Panc1 (cell line): ENCODE data around the gene KRT10. TPM values are rescaled to one million over a fixed set of nuclear protein-coding genes. Genes with fewer than 3 reads are reported as not detected.

ENCODE experiments used
- ATAC-seq: fragments of 200-7000 bp; cut with Tn5 transposase; 2 replicates; pipeline ENCODE4 v1.9.1; 2020; ENCODE audit warnings: mild to moderate bottlenecking, moderate library complexity
- BruUV-seq: library from RNA; stranded (reverse); fragments of 400-500 nt; replicated peaks from 2 replicates; lab custom pipeline; 2021; lab: Mats Ljungman, UMichigan
- CTCF ChIA-PET: fragments of 300-600 bp; sonication (Branson Sonifier 250); formaldehyde crosslinking; loops from one replicate; lab custom pipeline; 2022; ENCODE audit warnings: antibody characterized with exemption; lab: Charles Lee
- POLR2A ChIA-PET: fragments of 300-600 bp; sonication (Branson Sonifier 250); formaldehyde crosslinking; loops from one replicate; lab custom pipeline; 2022; ENCODE audit warnings: antibody characterized with exemption; lab: Charles Lee
- DNase-seq: peaks from one replicate; pipeline ENCODE4 v3.0.0-alpha.2; 2010; ENCODE audit warnings: low read depth, low spot score
- H3K27ac ChIP-seq: 2 replicates; pipeline ENCODE4 v1.5.1; 2011; ENCODE audit warnings: mild to moderate bottlenecking, low read length, inconsistent platforms
- H3K27me3 ChIP-seq: fragments of 200-500 bp; sonication (Bioruptor generic); 2 replicates; pipeline ENCODE4 v1.6.0; 2014; ENCODE audit warnings: low read length, inconsistent platforms; ENCODE audit not compliant: control insufficient read depth, insufficient read depth
- H3K36me3 ChIP-seq: fragments of 200-500 bp; sonication (Bioruptor generic); 2 replicates; pipeline ENCODE4 v1.5.1; 2014; ENCODE audit warnings: inconsistent platforms, mild to moderate bottlenecking, low read length, moderate library complexity; ENCODE audit not compliant: control insufficient read depth, insufficient read depth
- H3K4me1 ChIP-seq: 2 replicates; pipeline ENCODE4 v1.5.1; 2011; ENCODE audit warnings: inconsistent platforms, mild to moderate bottlenecking, low read length, moderate library complexity; ENCODE audit not compliant: control insufficient read depth, insufficient read depth
- H3K4me3 ChIP-seq, 2 experiments: 2 replicates each; pipeline ENCODE4 v1.5.1; 2011 to 2012; ENCODE audit warnings: low read depth in 2 of 2, low read length in 2 of 2, mild to moderate bottlenecking in 2 of 2, inconsistent platforms in 1 of 2, moderate library complexity in 1 of 2
- H3K9me3 ChIP-seq: fragments of 200-500 bp; sonication (Bioruptor generic); 2 replicates; pipeline ENCODE4 v1.5.1; 2014; ENCODE audit warnings: low read depth, mild to moderate bottlenecking, inconsistent platforms, low read length, moderate library complexity; ENCODE audit not compliant: control insufficient read depth, insufficient read depth
- CTCF ChIP-seq: fragments of 450-650 bp; IDR thresholded peaks from 2 replicates; pipeline ENCODE4 v1.5.1; 2017; ENCODE audit warnings: mild to moderate bottlenecking
- POLR2AphosphoS5 ChIP-seq: IDR thresholded peaks from 2 replicates; pipeline ENCODE4 v1.6.1; 2012; ENCODE audit warnings: mild to moderate bottlenecking, low read depth, low read length, moderate library complexity
- REST ChIP-seq, 2 experiments: IDR thresholded peaks; 2 replicates each; pipeline ENCODE4 v1.6.1; 2011 to 2012; ENCODE audit warnings: low read depth in 2 of 2, control low read depth in 1 of 2, low read length in 1 of 2, mild to moderate bottlenecking in 1 of 2, moderate library complexity in 1 of 2; ENCODE audit not compliant: insufficient read depth in 1 of 2
- SIN3A ChIP-seq: IDR thresholded peaks from 2 replicates; pipeline ENCODE4 v1.6.1; 2012; ENCODE audit warnings: low read depth, mild to moderate bottlenecking, low read length, moderate library complexity, borderline replicate concordance; ENCODE audit not compliant: insufficient read depth
- TCF7L2 ChIP-seq: IDR thresholded peaks from 2 replicates; pipeline ENCODE4 v1.6.1; 2011; ENCODE audit warnings: mild to moderate bottlenecking, low read depth, low read length, inconsistent platforms
- in situ Hi-C: cut with HindIII; loops from 2 replicates; pipeline ENCODE4 v1.10.0; 2016; ENCODE audit warnings: low sequenced_read_pairs, low pct_unique_long_range_greater_than_20kb
- intact Hi-C: fragments of 100-400 bp; cut with micrococcal nuclease; formaldehyde crosslinking; loops from one replicate; pipeline ENCODE4 v1.10.0; 2022; ENCODE audit not compliant: unreplicated experiment
- total RNA-seq: library from RNA; stranded (reverse); gene quantifications from one replicate; pipeline ENCODE4 v1.2.1, GENCODE V29; 2021; ENCODE audit not compliant: unreplicated experiment

KRT10 gene
- total RNA-seq, 1 experiment from 2014 or later: 70.8 TPM

- DNase-seq (no peak), ATAC-seq (no peak)
- Histone ChIP-seq H3K27ac (no peak overlapping the region), H3K4me3 (no peak overlapping the region), H3K9me3 (no peaks in the 10 kb centered on the region), H3K27me3 (no peaks in the 10 kb centered on the region; the same call in 1 of the 2 replicates), H3K36me3 (no peaks in the 10 kb centered on the region), H3K4me1 (no peaks in the 10 kb centered on the region)
- CTCF ChIA-PET: no interaction called here
- no peak for TF ChIP-seq SIN3A
- TF ChIP-seq TCF7L2: no peak
- no peak for TF ChIP-seq REST (IDR thresholded peaks at IDR 0.05; ENCODE audit: insufficient read depth in 1 of 2, low read depth in 2 of 2, low read length in 1 of 2)
- TF ChIP-seq CTCF: no peak
- TF ChIP-seq POLR2AphosphoS5: no peak
- BruUV-seq: no TSS peak
- POLR2A ChIA-PET: interaction anchor here (0.7 kb wide), 1 partner anchor 477 kb away, joined by 17 read pairs; no protein-coding TSS in a partner anchor
- intact Hi-C loops: no loop called here
- in situ Hi-C loops: no loop called here
Measured at GRCh38 chr17:40870136-40870535, 47.7 kb upstream of the KRT10 start.

GRCh38 chr17:40866838-40867237 lies 44.4 kb upstream of the KRT10 start, which contains the start of gene KRT12:
Gene KRT12, minus strand, starts transcription at chr17:40867223. Its CDS starts 37 bp downstream, at chr17:40867186.
- ChIA-PET POLR2A (interaction anchor here (0.5 kb wide), 1 partner anchor 13 kb away, joined by 5 read pairs; no protein-coding TSS in a partner anchor), CTCF (no interaction called here)
- no peak within 1 kb of the TSS for H3K4me3 ChIP-seq
- no peaks in the 10 kb centered on the region for H3K36me3 ChIP-seq
- ATAC-seq: no peak
- no peak within 1 kb of the TSS for H3K27ac ChIP-seq
- intact Hi-C loops: no loop called here
- BruUV-seq: no TSS peak
- no peaks in the 10 kb centered on the region for H3K4me1 ChIP-seq
- DNase-seq: no peak
- in situ Hi-C loops: no loop called here
- H3K27me3 ChIP-seq: no peaks in the 10 kb centered on the region; the same call in 1 of the 2 replicates
- TF ChIP-seq CTCF: no peak
- TF ChIP-seq REST (IDR thresholded peaks at IDR 0.05; ENCODE audit: insufficient read depth in 1 of 2, low read depth in 2 of 2, low read length in 1 of 2): no peak
- no peak for TF ChIP-seq POLR2AphosphoS5
- H3K9me3 ChIP-seq: no peaks in the 10 kb centered on the region
